ENCODE data around the gene PANK3. TPM values are rescaled to one million over a fixed set of nuclear protein-coding genes. Genes with fewer than 3 reads are reported as not detected.

The PANK3 gene
- total and polyA plus RNA-seq, 4 donors: 10.9 to 79.4 (median 42.4) TPM

- TF ChIP-seq JUND (IDR thresholded peaks at IDR 0.05): no peak
- no peak for TF ChIP-seq RAD21 (IDR thresholded peaks at IDR 0.05)
- TF ChIP-seq FOXA1 (IDR thresholded peaks at IDR 0.05): no peak
- no peak for TF ChIP-seq HNF4A (conservative IDR thresholded peaks at IDR 0.05)
- TF ChIP-seq FOXA2 (IDR thresholded peaks at IDR 0.05): no peak
- TF ChIP-seq ZBTB33 (IDR thresholded peaks at IDR 0.05): no peak
- TF ChIP-seq NR2F2 (IDR thresholded peaks at IDR 0.05): no peak
- no peak for TF ChIP-seq CTCF (IDR thresholded peaks at IDR 0.05; ENCODE audit: low read depth, low read length, missing input control)
- TF ChIP-seq EGR1 (IDR thresholded peaks at IDR 0.05; ENCODE audit: low read depth in 2 of 2): no peak
- H3K27me3 ChIP-seq (ENCODE audit: control insufficient read depth in 4 of 4, insufficient read depth in 4 of 4, low read length in 3 of 4): no peaks in the 10 kb centered on the region
- WGBS: 83% methylated on average over 2 of the region's 2 CpGs
- peaks cover 0 to 7% (median 4%) of the 10 kb centered on the region in 4 donors for H3K4me1 ChIP-seq (ENCODE audit: control insufficient read depth in 4 of 4, insufficient read depth in 4 of 4, low read length in 3 of 4)
- no peaks in the 10 kb centered on the region for H3K36me3 ChIP-seq (ENCODE audit: control insufficient read depth in 4 of 4, insufficient read depth in 3 of 4, low read depth in 1 of 4, low read length in 3 of 4)
- DNase-seq (ENCODE audit: low spot score): no peak
- H3K9me3 ChIP-seq (ENCODE audit: control insufficient read depth in 4 of 4, low read length in 3 of 4): no peaks in the 10 kb centered on the region
- H3K9ac ChIP-seq (ENCODE audit: low read depth in 1 of 2, low read length in 2 of 2): no peak overlapping the region
- no peak overlapping the region for H3K27ac ChIP-seq (ENCODE audit: low read depth in 1 of 2, low read length in 2 of 2)
- no peak overlapping the region for H3K4me3 ChIP-seq (ENCODE audit: low read depth in 1 of 3, low read length in 3 of 3)
Observed at GRCh38 chr5:168608821-168609220, 29.7 kb upstream of the PANK3 start.

- Histone ChIP-seq H3K9me3 (ENCODE audit: control insufficient read depth in 4 of 4, low read length in 3 of 4) (no peaks in the 10 kb centered on the region), H3K4me3 (ENCODE audit: low read depth in 1 of 3, low read length in 3 of 3) (no peak overlapping the region), H3K9ac (ENCODE audit: low read depth in 1 of 2, low read length in 2 of 2) (no peak overlapping the region), H3K27me3 (ENCODE audit: control insufficient read depth in 4 of 4, insufficient read depth in 4 of 4, low read length in 3 of 4) (no peaks in the 10 kb centered on the region), H3K27ac (ENCODE audit: low read depth in 1 of 2, low read length in 2 of 2) (no peak overlapping the region), H3K36me3 (ENCODE audit: control insufficient read depth in 4 of 4, insufficient read depth in 3 of 4, low read depth in 1 of 4, low read length in 3 of 4) (no peaks in the 10 kb centered on the region), H3K4me1 (ENCODE audit: control insufficient read depth in 4 of 4, insufficient read depth in 4 of 4, low read length in 3 of 4) (peaks cover 0 to 5% (median 2%) of the 10 kb centered on the region in 4 donors)
- no peak for DNase-seq (ENCODE audit: low spot score)
- WGBS: 92% methylated on average over 6 of the region's 6 CpGs
- TF ChIP-seq ZBTB33 (IDR thresholded peaks at IDR 0.05): no peak
- no peak for TF ChIP-seq HNF4G (IDR thresholded peaks at IDR 0.05)
- no peak for TF ChIP-seq TAF1 (conservative IDR thresholded peaks at IDR 0.05)
- TF ChIP-seq CTCF (IDR thresholded peaks at IDR 0.05; ENCODE audit: low read depth, low read length, missing input control): no peak
- TF ChIP-seq RAD21 (IDR thresholded peaks at IDR 0.05): no peak
- TF ChIP-seq SP1 (IDR thresholded peaks at IDR 0.05): no peak
- TF ChIP-seq RXRA (IDR thresholded peaks at IDR 0.05): no peak
- no peak for TF ChIP-seq GABPA (IDR thresholded peaks at IDR 0.05 in 1 of 2, conservative IDR thresholded peaks at IDR 0.05 in 1 of 2)
- TF ChIP-seq YY1 (IDR thresholded peaks at IDR 0.05): no peak
Observed at GRCh38 chr5:168608386-168608785, 29.2 kb upstream of the PANK3 start.

Measured in liver (tissue), 9 donors.